Glomerular visceral epithelial cell (primary cell): ENCODE data around the gene SPATS1.
A peak's percentile ranks its signal among the peaks of the same experiment; 100 is the strongest.
"Not testable (repeated sequence)": the region's sequence is repeated elsewhere in the genome, so short reads cannot be mapped to it uniquely, and the experiment has no call there.

Experiments used
- DNase-seq: peaks from one replicate; pipeline ENCODE4 v3.0.0-alpha.2; 2016; ENCODE audit errors: extremely low spot score

Gene SPATS1

DNA sequence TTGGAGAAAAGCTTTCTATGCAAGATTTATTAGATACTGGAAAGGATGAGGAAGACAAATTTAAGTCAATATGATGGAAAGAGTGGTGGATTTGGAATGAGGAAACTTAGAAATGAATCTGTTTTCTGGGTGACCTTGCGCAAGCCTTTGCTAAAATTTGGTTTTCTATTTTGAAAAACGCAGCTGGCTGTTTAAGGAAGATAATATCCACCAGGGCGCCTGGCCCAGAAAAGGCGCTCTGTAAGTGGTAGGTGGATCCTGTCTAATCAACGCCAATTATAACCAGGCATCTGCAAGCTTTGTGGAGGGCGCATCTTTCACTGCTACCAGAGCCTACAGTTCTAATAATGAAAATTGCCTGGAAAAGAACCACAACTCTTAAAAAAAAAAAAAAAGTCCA, 398 bp upstream of the SPATS1 start:
- no peak for DNase-seq

DNA sequence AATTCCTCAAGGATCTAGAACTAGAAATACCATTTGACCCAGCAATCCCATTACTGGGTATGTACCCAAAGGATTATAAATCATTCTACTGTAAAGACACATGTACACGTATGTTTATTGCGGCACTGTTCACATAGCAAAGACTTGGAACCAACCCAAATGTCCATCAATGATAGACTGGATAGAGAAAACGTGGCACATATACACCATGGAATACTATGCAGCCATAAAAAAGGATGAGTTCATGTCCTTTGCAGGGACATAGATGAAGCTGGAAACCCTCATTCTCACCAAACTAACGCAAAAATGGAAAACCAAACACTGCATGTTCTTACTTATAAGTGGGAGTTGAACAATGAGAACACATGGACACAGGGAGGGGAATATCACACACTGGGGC, 4.4 kb downstream of the SPATS1 start:
- DNase-seq, result not testable (repeated sequence)

DNA sequence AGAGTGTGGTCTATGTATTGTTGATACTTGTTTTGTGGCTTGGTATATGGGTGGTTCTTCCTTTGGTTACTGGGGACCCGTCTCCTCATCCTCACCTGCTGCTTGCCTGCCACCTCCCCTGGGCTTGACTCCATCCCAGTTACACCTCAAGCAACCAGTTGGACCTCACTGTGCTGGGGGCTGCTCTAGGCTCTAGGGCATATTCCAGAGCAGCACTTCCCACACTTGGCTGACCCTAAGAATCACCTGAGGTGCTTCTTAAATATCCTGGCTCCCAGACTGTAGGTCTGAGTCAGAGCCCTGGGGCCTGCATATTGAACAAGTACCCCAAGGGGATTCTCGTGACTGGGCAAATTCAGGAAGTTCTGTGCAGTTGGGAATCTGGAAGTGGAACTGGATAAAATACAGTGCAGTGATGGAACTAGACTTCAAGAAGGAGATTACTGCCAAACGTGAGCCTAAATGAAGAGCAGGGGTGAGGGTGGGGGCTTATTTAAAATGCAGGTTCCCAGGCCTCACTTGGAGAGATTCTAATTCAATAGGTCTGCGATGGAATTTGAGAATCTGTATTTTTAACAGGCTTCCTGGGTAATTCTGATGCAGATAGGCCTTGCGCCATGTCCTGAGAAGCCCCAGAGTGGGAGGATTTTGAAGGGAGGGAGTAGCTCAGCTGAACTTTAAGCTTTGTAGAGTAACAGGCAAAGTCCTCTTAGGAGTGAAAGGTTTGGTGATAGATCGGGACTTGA, 7.6 kb downstream of the SPATS1 start:
- DNase-seq, result no peak

DNA sequence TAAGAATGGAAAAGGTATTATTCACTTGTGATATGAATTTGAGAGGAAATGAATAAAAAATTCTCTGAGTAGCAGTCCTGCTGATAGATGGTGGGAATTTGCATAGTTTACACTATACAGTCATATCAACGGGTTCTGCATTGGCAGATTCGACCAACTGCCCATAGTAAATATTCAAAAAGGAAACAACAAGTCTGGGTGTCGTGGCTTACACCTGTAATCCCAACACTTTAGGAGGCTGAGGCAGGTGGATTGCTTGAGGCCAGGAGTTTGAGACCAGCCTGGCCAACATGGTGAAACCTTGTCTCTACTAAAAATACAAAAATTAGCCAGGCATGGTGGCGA, 8.2 kb downstream of the SPATS1 start:
- not testable (repeated sequence) for DNase-seq

DNA sequence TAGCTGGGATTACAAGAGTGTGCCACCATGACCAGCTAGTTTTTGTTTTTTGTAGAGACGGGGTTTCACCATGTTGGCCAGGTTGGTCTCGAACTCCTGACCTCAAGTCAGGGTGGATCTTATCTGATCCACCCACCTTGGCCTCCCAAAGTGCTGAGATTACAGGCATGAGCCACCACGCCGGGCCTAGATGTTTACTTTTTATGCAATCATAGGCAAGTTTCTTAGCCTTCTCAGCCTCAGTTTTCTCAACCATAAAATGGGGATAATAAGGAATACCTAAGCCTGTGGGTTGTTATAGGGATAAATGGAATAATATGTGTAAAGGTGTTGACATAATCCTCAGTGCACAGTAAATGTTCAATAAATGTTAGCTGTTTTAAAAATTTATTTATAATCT, 9.8 kb downstream of the SPATS1 start:
- DNase-seq, result no peak

DNA sequence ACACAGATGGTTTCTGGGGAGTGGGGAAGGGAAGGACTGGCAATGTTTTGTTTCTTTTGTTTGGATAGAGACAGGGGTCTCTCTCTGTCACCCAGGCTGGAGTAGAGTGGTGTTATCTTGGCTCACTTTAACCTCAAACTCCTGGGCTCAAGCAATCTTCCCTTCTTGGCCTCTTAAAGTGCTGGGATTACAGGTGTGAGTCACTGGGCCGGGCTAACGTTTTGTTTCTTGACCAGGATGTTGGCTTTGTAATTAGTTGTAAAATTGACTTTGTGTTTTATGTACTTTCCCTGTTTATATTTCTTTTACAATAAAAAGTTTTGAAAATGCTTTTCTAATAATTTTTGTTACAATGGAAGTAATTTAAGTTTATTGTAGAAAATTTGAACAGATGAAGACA, 10.9 kb downstream of the SPATS1 start:
- no peak for DNase-seq

DNA sequence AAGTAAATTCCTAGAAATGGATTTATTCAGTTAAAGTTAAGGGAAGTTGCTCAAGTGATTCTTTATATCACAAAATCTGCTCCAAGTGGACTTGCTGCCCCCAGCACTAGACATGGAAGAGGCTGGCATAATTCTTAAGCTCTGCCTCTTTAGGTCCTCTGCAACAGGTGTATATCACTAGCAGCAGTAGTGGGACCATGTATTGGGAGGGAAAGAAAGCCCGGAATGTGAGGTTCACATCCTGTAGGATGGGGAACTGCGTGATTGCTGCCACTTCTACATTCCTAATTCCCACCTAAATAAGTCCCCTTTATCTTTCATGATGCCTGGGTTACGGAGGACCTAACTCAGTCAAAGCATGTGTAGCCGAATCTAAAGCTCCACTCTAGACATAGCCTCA, 13.2 kb downstream of the SPATS1 start:
- no peak for DNase-seq

DNA sequence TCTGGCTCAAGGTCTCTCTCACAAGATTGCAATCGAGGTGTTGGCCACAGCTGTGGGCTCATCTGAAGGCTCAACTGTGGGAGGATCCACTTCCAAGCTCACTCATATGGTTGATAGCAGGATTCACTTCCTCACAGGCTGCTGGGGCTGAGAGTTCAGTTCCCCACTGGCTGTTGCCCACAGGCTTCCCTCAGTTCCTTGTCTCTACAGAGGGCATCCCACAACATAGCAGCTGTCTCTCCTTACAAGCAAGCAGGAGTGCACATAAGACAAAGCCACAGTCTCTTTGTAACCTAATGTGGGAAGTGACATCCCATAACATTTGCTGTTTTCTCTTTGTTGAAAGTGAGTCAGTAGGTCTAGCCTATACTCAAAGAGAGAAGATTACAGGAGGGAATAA, 14.0 kb downstream of the SPATS1 start:
- DNase-seq, result no peak

DNA sequence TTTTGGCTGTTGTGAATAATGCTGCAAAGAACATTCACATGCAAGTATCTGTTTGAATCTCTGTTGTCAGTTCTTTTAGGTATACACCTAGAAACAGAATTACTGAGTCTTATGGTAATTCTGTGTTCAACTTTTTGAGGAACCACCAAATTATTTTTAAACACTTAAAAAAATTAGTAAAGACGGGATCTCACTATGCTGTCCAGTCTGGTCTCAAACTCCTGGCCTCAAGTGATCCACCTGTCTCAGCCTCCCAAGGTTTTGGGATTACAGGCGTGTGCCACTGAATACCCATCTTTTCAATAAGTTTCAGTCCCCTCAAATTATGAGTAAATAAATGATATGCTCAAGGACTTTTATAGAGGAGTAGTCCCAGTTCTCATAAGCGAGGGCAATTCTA, 17.5 kb downstream of the SPATS1 start:
- no peak for DNase-seq

DNA sequence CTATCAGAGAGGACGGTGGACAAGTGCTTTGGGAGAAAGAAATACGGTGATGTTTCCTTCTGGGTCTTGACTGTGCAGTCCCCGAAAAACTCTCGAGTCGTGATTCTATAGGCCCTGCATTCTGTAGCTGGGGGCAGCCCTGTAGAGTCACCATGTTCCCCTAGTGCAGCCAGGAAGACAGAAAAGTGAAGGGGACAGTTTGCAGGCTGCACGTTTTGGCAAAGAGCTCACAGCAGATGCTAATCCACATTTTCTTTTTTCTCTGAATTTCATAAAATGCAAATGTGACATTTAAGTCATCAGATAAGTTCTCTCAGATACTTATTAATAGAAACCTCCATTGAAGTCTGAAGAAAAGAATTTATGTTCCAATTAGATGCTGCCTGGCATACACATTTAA, 19.5 kb downstream of the SPATS1 start:
- no peak for DNase-seq

DNA sequence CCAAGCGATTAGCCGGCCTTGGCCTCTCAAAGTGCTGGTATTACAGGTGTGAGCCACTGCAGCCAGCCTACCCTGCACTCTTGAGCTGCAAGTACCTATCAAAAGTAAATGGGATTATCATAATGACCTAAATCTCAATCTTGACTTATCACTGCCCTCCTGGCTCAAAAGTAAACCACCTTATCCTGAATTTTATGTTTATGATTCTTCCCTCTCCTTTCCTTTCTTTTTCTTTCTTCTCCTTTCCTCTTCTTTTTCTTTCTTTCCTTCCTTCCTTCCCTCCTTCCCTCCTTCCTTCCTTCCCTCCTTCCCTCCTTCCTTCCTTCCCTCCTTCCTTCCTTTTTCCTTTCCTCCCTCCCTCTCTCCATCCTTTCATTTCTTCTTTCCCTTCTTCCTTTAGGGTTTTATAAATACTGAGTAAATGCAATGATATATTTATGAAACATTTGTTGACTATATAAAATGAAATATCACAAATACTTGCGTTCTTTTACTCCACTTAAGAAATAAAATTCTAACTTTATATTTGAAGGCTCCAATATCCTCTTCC, 21.0 kb downstream of the SPATS1 start:
- DNase-seq, result no peak

DNA sequence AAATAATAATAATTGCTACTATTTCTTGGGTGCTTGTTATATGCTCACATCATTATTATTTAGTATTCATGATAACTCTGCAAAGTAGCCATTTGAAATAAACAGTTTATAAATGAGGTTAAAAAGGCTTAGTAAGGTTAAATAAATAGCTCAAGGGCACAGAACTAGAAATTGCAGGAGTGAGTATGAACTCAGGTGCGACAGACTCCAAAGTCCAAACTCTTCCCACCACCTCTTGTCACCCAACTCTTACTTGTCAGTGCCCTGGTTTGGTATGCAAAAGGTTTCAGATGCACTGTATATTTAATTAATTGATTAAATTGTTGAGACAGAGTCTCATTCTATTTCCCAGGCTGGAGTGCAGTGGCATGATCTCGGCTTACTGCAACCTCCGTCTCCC, 24.3 kb downstream of the SPATS1 start:
- DNase-seq, result no peak

DNA sequence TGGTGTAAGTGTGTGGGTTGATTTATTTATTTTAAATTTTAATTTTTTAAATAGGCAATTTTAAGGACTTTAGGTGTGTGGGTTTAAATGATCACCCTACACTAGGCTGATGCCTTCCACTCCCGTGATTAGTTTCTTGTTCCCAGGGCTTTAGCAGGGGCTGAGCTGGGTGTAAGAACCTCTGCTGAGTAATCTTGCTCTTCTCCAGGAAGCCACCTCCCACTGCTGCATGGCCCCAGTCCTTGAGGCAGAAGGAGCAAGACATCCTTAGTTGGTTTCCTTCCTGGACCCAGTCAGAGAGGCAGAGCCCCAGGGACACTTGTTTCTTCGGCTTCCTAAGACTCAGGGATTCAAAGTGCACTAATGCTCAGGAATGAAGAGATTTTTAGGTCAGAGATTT, 25.2 kb downstream of the SPATS1 start:
- no peak for DNase-seq

DNA sequence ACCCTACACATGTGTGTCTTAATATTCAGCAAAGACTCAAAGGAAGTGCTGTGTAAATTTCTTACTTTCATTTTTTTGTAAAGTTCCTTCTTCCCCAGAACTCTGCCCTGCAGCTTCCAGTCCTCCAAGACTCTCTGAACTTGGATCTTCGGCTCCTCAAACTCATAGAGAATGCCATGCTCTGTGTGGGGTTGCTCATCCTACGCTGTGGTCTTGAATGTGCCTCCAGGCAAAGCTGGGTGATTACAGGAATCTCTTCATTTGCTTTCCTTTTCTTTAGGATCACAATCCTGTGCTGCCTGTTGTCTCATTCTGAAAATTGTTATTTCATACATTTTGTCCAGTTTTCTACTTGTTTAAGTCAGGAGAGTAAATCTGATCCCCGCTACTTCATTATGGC, 30.6 kb downstream of the SPATS1 start:
- no peak for DNase-seq

DNA sequence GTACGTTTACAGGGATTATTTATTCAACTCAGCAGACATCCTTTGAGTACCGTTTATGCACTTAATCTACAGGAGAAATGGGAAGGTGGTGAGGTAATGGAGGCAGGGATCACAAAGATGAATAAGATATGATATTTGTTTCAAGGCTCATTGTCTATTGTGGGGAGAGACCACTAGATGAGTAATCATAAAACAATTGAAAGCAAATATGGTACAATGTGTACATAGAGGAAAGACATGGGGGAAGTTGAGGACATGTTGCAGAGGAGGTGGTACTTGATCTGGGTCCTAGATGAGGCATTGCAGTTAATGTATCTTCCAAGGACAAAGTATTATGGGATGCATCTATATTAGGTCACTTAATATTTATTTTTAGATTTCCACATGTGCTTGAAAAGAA, 31.3 kb downstream of the SPATS1 start:
- DNase-seq, result no peak

DNA sequence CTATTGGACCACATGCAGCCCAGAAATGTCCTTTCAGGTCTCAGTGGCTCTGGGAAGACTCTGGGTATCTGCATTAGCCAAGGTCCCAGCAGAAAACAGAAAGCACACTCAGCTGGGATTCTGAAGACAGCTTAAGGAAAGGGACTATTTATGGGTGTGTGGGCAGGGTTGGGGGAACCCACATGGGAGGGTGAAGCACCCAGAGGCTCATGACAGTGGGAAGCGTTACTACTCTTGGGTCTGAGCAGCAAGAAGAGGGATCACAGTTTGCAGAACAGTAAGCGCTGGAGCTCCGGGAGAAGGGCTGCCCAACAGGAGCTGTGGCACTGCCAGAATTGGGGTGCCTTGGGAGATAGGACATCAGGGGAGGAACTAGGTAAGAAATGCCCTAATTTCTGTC, 32.6 kb downstream of the SPATS1 start:
- no peak for DNase-seq

DNA sequence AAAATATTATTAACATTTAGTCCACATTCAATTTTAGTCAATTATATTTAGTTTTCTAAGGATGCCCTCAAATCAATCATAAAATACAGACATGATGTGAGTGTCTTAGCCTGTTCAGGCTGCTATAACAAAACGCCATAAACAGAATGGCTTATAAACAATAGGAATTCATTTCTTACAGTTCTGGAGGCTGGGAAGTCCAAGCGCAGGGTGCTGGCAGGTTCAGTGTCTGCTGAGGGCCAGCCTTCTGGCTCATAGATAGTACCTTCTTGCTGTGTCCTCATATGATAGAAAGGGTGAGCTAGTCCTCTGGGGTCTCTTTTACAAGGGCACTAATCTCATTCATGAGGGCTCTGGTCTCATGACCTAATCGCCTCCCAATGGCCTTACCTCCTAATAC, 35.0 kb downstream of the SPATS1 start:
- no peak for DNase-seq

DNA sequence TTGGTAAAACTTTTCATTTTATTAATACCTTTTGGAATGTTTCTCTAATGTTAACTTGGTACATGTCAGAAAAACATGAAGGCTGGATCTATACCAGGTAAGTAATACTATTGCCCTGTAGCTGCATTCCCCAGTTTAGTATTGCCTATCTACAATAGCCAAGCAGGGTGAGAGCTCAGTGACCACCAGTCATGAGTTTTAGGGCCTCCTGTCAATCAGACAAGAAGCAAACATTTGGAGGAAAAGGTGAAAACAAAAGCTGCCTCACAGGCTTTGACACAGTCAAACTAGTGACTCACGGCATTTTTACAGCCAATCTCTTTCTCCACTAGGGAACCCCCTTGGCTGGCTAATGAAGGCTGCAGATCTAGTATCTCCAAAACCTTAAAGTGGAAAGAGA, 35.5 kb downstream of the SPATS1 start:
- DNase-seq, result no peak

DNA sequence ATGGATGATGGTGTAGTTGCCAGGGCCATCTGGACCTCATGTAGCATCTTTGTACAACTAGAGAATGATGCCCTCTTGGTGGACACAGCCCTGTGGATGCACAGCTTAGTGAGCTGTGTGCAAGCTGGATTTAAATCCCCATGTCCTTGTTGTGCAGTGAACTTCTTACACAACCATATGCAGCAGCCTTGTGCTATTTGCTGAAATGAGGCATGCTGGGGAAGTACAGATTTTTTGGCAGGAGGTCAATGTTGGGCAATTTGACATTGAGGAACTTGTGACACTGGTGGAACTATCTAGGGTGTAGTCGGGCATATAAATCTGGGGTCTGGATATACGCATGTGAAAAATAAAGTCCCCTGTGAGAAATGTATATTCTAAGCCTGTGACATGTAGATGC, 39.3 kb downstream of the SPATS1 start:
- DNase-seq, result no peak

DNA sequence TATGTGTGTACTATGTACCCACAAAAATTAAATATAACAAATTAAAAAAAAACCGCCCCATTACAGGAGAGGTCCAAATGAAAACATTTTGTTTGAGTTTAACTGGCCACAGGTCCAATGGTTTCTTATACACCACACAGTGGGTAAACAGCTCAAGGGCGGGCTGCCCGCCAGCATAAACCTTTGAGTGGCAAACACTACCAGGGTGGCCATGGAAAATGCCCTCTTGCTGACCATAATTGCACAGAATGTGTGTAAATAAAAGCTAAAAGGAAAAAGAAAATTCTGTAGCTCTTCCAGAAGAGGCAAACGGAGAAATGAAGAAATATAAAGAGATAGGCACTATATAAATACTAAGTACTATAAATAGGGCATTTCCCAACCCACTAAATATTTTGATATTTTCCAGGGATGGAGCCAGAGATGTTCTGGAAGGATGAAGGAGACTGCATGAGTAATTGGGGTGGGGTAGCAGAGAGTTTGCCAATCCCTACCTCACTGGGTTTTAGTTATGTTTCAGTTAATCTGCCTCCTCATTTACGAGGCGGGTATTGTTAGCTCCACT, 44.0 kb downstream of the SPATS1 start:
- DNase-seq, result no peak

DNA sequence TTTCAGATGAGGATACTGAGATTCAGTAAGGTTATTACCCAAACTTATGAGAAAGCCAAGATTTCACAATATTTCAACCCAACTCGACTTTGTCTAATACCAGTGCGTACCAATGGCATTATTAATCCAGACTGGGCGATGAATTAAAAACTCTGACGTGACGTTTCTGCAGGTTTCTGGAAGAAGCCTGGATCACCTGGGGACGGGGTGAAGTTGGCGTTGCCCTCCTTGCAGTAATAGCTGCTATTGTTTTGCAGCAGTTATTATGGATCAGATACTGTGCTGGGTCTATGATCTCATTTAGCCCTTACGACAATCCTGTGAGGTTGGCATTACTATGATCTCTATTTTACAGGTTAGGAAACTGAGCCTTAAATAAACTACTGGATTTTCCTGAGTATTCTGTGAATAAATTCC, 44.5 kb downstream of the SPATS1 start:
- DNase-seq, result no peak

DNA sequence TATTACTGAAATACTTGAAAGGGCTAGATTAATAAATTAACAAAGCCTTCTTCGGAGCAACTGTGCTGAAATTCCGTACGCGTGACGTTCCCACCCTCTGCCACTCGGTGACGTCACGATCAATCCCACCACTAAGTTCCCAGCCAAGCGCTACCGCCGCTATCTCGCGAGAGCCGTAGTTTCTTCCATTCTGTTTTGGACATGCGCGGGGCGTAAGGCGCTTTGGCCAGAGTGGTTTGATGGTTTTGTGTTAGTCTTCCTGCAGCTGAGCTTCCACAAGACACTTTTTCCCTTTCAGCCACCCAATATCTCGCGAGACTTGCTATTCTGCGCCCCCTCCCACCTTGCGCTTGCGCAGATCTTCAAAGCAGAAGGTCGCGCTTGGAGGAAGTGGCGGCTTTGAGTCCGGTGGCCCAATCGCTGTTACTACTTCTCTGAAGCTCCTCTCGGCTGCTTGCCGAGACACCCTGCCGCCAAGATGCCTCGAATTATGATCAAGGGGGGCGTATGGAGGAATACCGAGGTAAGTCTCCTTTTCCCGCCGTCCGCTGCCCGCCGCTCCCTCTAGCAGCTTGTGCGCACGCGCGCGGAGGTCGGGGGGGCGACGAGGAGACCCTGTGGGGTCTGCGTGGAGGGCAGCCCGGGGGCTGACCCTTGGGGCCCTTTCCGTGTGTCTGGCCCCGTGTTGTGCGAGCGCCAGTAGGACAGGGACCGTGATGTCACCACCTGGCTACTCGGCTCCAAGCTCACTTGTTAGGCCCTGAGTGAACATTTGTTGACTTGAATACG, 45.1 kb downstream of the SPATS1 start, which contains the start of gene CDC5L:
Gene CDC5L (plus strand): TSS at position 361 of the 789 bp plus-strand sequence. CDS start 118 bp downstream, at position 479.
- peak; percentile 98 for DNase-seq

DNA sequence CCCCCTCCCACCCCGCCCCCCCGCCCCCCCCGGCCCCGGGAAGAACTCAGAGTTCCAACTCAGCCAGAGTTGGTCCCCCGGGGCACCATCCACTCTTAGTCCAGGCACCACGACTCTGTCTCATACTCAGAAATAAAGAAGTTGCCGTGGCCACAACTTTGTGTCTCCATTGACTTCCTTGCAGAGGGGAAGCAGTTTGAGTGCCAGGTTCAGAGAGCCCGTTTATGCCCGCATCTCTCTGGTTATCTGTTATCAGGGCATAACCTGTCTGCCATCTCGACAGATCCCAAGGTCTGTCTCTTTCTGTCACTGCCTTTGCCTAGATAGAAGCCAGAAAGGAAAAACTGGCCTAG, 45.7 kb downstream of the SPATS1 start:
- DNase-seq, result peak; percentile 8
